Melanocyte of skin (primary cell): ENCODE measurements around the gene MS4A2. TPM values are rescaled to one million over a fixed set of nuclear protein-coding genes. Genes with fewer than 3 reads are reported as not detected.

Source experiments
- total RNA-seq, 2 donors: library from RNA; depleted of rRNA; stranded (reverse); fragments of >200 nt; gene quantifications; 2 replicates each; pipeline ENCODE4 v1.2.3, GENCODE V29; 2012

The MS4A2 gene
- not detected for total RNA-seq

GRCh38 chr11:60088364-60088763 lies at the start of gene MS4A2:
TSS of gene MS4A2 (plus strand) at chr11:60088664. CDS start at chr11:60088766, 102 bp downstream.

GRCh38 chr11:60040109-60040508 lies 48.4 kb upstream of the MS4A2 start, which contains the start of gene OOSP2:
TSS of gene OOSP2 (plus strand) at chr11:60040409. CDS start at chr11:60040460, 51 bp downstream.

DNA sequence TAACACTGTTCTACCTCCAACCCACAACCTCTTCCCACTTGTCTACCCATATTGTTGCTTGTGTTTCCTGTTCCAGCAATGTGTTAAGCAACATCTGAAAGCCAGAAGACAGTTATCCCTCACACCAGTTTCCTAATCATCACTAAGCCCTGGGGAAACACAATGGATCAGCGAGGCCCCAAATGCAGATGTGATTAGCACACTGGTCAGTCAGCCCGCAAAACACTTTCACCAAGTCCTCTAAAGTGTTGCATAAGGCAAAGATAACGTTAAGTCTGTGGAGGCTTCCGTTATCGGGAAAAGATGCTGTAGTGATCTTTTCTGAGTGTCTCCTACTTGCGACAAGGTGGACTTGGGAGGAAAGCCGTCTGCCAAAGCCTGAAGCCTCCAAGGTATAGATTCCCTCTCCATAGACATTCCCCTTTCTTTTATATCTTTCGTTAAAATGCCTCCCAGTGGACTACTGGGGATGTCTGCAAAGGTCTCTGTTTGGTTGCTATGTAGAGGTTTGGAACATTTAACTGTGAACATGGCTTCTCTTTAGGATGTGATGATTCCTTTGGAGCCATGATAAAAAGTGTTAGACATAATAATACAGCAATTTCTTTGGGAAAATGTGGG lies 32.0 kb upstream of the MS4A2 start, which contains the start of gene MS4A3:
TSS of gene MS4A3 (plus strand) at position 317 of the 621 bp plus-strand sequence. CDS start 4,496 bp downstream, outside the sequence.

Other genes starting within 250 kb of the MS4A2 start
- not detected for gene CBLIF, start 243.2 kb upstream of the MS4A2 start, total RNA-seq
- 10 to 100 TPM in 1 of 2 donors, 1 to 10 TPM in 1; 8.7 to 18.2 TPM for gene TCN1, start 222.2 kb upstream of the MS4A2 start, total RNA-seq
- gene OOSP3, start 209.9 kb upstream of the MS4A2 start, total RNA-seq: not detected
- gene OOSP1, start 150.2 kb upstream of the MS4A2 start, total RNA-seq: under 1 TPM in 1 of 2 donors, not detected in 1; 0.34 TPM
- gene OOSP4A, start 124.6 kb upstream of the MS4A2 start, total RNA-seq: under 1 TPM in 1 of 2 donors, not detected in 1; 0.69 TPM
- gene OOSP4B, start 71.5 kb upstream of the MS4A2 start, total RNA-seq: not detected
- gene OOSP2, start 48.3 kb upstream of the MS4A2 start, total RNA-seq: not detected
- gene MS4A3, start 32.0 kb upstream of the MS4A2 start, total RNA-seq: not detected
- gene MS4A6A, start 94.4 kb downstream of the MS4A2 start, total RNA-seq: not detected
- gene MS4A4E, start 154.5 kb downstream of the MS4A2 start, total RNA-seq: not detected
- gene MS4A4A, start 192.0 kb downstream of the MS4A2 start, total RNA-seq: not detected
- gene MS4A6E, start 238.6 kb downstream of the MS4A2 start, total RNA-seq: not detected